K562 (cell line): ENCODE results near the gene G6PC1. TPM values are rescaled to one million over a fixed set of nuclear protein-coding genes. Genes with fewer than 3 reads are reported as not detected.

Experiments used
- ATAC-seq: fragments of 200-7000 bp; cut with Tn5 transposase; 3 replicates; pipeline ENCODE4 v1.9.1; 2020; ENCODE audit warnings: moderate library complexity
- BruUV-seq: library from RNA; stranded (reverse); fragments of 400-500 nt; replicated peaks from 2 replicates; lab custom pipeline; 2021; lab: Mats Ljungman, UMichigan
- CTCF ChIA-PET: fragments of 300-600 bp; formaldehyde crosslinking; extraction: SDS; loops from one replicate; lab custom pipeline; 2021; ENCODE audit warnings: low intra/inter-chr PET ratio; lab: Yijun Ruan, JAX
- POLR2A ChIA-PET: fragments of 300-600, 350-650 bp; sonication (Branson Sonifier 250); formaldehyde crosslinking; extraction: SDS; loops from one replicate; lab custom pipeline; 2021; ENCODE audit warnings: antibody characterized with exemption, inconsistent platforms; lab: Yijun Ruan, JAX
- DNase-seq, 4 experiments: peaks; one replicate each; pipeline versions ENCODE4 v3.0.0 to v3.0.0-alpha.2; 2011 to 2018; ENCODE audit warnings: low spot score in 3 of 4, mixed read lengths in 3 of 4; ENCODE audit errors: extremely low read depth in 1 of 4
- FAIRE-seq: peaks from 2 replicates; lab custom pipeline; 2011; peaks lifted over from hg19 to GRCh38; lab: Jason Lieb, UNC
- H2AFZ ChIP-seq: 2 replicates; pipeline ENCODE4 v1.6.0; 2011; ENCODE audit warnings: low read depth, low read length, control low read depth, inconsistent platforms
- H3K27ac ChIP-seq: fragments of 200-600 bp; 3 replicates; pipeline ENCODE4 v1.8.0; 2011; ENCODE audit warnings: low read depth, mild to moderate bottlenecking, control low read depth, inconsistent platforms, low read length, moderate library complexity, mixed read lengths; ENCODE audit errors: extremely low read depth
- H3K27me3 ChIP-seq, 2 experiments: fragments of 300-600 bp in 1 of 2; 2 replicates in 1 of 2; 3 replicates in 1 of 2; pipeline versions ENCODE4 v1.6.0 to v1.8.0; 2011; ENCODE audit warnings: inconsistent platforms in 2 of 2, low read length in 2 of 2, mild to moderate bottlenecking in 1 of 2, mixed read lengths in 1 of 2, moderate library complexity in 1 of 2; ENCODE audit not compliant: control insufficient read depth in 2 of 2, insufficient read depth in 2 of 2
- H3K36me3 ChIP-seq: fragments of 300-600 bp; 3 replicates; pipeline ENCODE4 v1.8.0; 2011; ENCODE audit warnings: mild to moderate bottlenecking, low read length, inconsistent platforms; ENCODE audit not compliant: control insufficient read depth, insufficient read depth
- H3K4me1 ChIP-seq, 2 experiments: fragments of 200-600 bp in 1 of 2; replicated peaks in 1 of 2; 2 replicates in 1 of 2; 3 replicates in 1 of 2; pipeline versions ENCODE4 v1.5.1 to v1.8.0; 2011; ENCODE audit warnings: inconsistent platforms in 2 of 2, low read length in 2 of 2, mild to moderate bottlenecking in 1 of 2, mixed read lengths in 1 of 2, moderate library complexity in 1 of 2; ENCODE audit not compliant: control insufficient read depth in 2 of 2, insufficient read depth in 2 of 2
- H3K4me2 ChIP-seq: 2 replicates; pipeline ENCODE4 v1.6.1; 2011; ENCODE audit warnings: low read length, control low read depth, inconsistent platforms, mixed read lengths; ENCODE audit not compliant: insufficient read depth
- H3K4me3 ChIP-seq: fragments of 200-600 bp; sonication (generic), shearing (Covaris generic); 2 replicates; pipeline ENCODE4 v1.5.1; 2016; ENCODE audit warnings: control low read depth, inconsistent platforms
- H3K79me2 ChIP-seq: fragments of 200-600 bp; 3 replicates; pipeline ENCODE4 v1.8.0; 2011; ENCODE audit warnings: low read length, inconsistent platforms; ENCODE audit not compliant: control insufficient read depth, insufficient read depth
- H3K9ac ChIP-seq, 2 experiments: 2 replicates each; pipeline versions ENCODE4 v1.6.0 to v1.6.1; 2011; ENCODE audit warnings: low read depth in 2 of 2, low read length in 2 of 2, control low read depth in 1 of 2, inconsistent platforms in 1 of 2, mild to moderate bottlenecking in 1 of 2, mixed read lengths in 1 of 2; ENCODE audit not compliant: insufficient read depth in 1 of 2
- H3K9me1 ChIP-seq: one replicate; pipeline ENCODE4 v1.6.0; 2011; ENCODE audit warnings: inconsistent platforms, mild to moderate bottlenecking, low read length, moderate library complexity; ENCODE audit not compliant: control insufficient read depth, insufficient read depth
- H3K9me3 ChIP-seq: replicated peaks from 2 replicates; pipeline ENCODE4 v1.5.1; 2011; ENCODE audit warnings: low read depth, low read length, inconsistent platforms; ENCODE audit not compliant: control insufficient read depth, insufficient read depth
- H4K20me1 ChIP-seq: replicated peaks from 2 replicates; pipeline ENCODE4 v1.6.1; 2011; ENCODE audit warnings: low read length, inconsistent platforms, mixed read lengths; ENCODE audit not compliant: control insufficient read depth, insufficient read depth
- BCOR ChIP-seq: fragments of 450-650 bp; IDR thresholded peaks from 2 replicates; pipeline ENCODE4 v1.6.1; 2016
- CBX3 ChIP-seq, 2 experiments: IDR thresholded peaks; 1 replicate in 1 of 2; 2 replicates in 1 of 2; pipeline ENCODE4 v1.6.1; 2012; ENCODE audit warnings: inconsistent platforms in 2 of 2, low read length in 2 of 2, borderline replicate concordance in 1 of 2, control low read depth in 1 of 2
- ETV6 ChIP-seq, 3 experiments: fragments of 150-350 bp in 1 of 3; sonication (generic) in 1 of 3; formaldehyde crosslinking in 1 of 3; IDR thresholded peaks; 2 replicates each; pipeline versions ENCODE4 v1.6.1 to v1.8.0; 2014 to 2022; ENCODE audit warnings: borderline replicate concordance in 2 of 3, low read depth in 2 of 3, antibody characterized with exemption in 1 of 3, low read length in 1 of 3, mild to moderate bottlenecking in 1 of 3, missing genetic modification reagents in 1 of 3
- HDAC8 ChIP-seq: fragments of 450-650 bp; IDR thresholded peaks from 2 replicates; pipeline ENCODE4 v1.6.1; 2016; ENCODE audit warnings: mild to moderate bottlenecking, missing genetic modification characterization, moderate library complexity, missing compliant biosample characterization
- KLF13 ChIP-seq: fragments of 450-650 bp; IDR thresholded peaks from 2 replicates; pipeline ENCODE4 v1.6.1; 2016; ENCODE audit warnings: missing genetic modification characterization, low read depth, mild to moderate bottlenecking, missing compliant biosample characterization, moderate library complexity, borderline replicate concordance
- POLR2AphosphoS5 ChIP-seq: IDR thresholded peaks from 2 replicates; pipeline ENCODE4 v1.6.1; 2011; ENCODE audit warnings: mild to moderate bottlenecking, low read depth, low read length, moderate library complexity; ENCODE audit not compliant: control insufficient read depth, insufficient read depth
- STAT6 ChIP-seq: sonication (generic); formaldehyde crosslinking; IDR thresholded peaks from 2 replicates; pipeline ENCODE4 v1.8.1; 2023; ENCODE audit warnings: mild to moderate bottlenecking, missing genetic modification reagents
- TFAM ChIP-seq: fragments of 250-450 bp; sonication (Bioruptor Pico); conservative IDR thresholded peaks from 2 replicates; pipeline ENCODE4 v1.5.0; 2021; ENCODE audit warnings: mild to moderate bottlenecking, moderate library complexity
- ZNF184 ChIP-seq: sonication (generic); formaldehyde crosslinking; IDR thresholded peaks from 2 replicates; pipeline ENCODE4 v1.5.0; 2020; ENCODE audit warnings: missing genetic modification reagents
- ZNF316 ChIP-seq: fragments of 450-650 bp; IDR thresholded peaks from 2 replicates; pipeline ENCODE4 v1.6.1; 2016
- ZNF77 ChIP-seq: fragments of 250-450 bp; sonication (Bioruptor Pico); IDR thresholded peaks from 2 replicates; pipeline ENCODE4 v1.5.0; 2020
- ZNF778 ChIP-seq: fragments of 450-650 bp; formaldehyde crosslinking; IDR thresholded peaks from 2 replicates; pipeline ENCODE4 v1.4.0; 2020; ENCODE audit warnings: mild to moderate bottlenecking, moderate library complexity
- ZSCAN29 ChIP-seq: fragments of 450-650 bp; IDR thresholded peaks from 2 replicates; pipeline ENCODE4 v1.6.1; 2017
- WGBS: fragments of 100-300 bp; shearing (Covaris generic); methylation state at CpG from one replicate; pipeline ENCODE4 v1.1.6; 2016; ENCODE audit warnings: low coverage, mixed read lengths; ENCODE audit not compliant: insufficient coverage; ENCODE audit errors: missing lambda C conversion rate; 5-methylcytosine and 5-hydroxymethylcytosine counted together
- in situ Hi-C: fragments of 300-500 bp; cut with MboI; formaldehyde crosslinking; loops from 4 replicates; pipeline ENCODE4 v1.15.0; 2018; ENCODE audit warnings: inconsistent platforms, mixed read lengths
- intact Hi-C: fragments of 100-400 bp; cut with micrococcal nuclease; formaldehyde crosslinking; loops from 2 replicates; pipeline ENCODE4 v1.14.2; 2022
- polyA plus RNA-seq, 8 experiments: library from polyadenylated mRNA; depleted of rRNA in 4 of 8; stranded (reverse) in 5 of 8; unstranded in 3 of 8; fragments of >200 nt; fragmentation: Nextera tagmentation in 2 of 8; fragmentation: Illumina TruSeq in 1 of 8; extraction: Ambion mirVana in 2 of 8; extraction: Trizol in 1 of 8; gene quantifications; 2 replicates each; pipeline versions ENCODE4 v1.2.1 to v1.2.3, GENCODE V29; 2011 to 2014; ENCODE audit warnings: inconsistent platforms in 1 of 8, missing spikeins in 1 of 8
- total RNA-seq, 7 experiments: library from RNA; depleted of rRNA in 6 of 7; stranded (reverse); fragments of >200 nt in 6 of 7; fragmentation: Illumina TruSeq in 2 of 7; extraction: Trizol in 2 of 7; gene quantifications; 2 replicates each; pipeline versions ENCODE4 v1.2.1 to v1.2.3, GENCODE V29; 2011 to 2021; ENCODE audit warnings: low replicate concordance in 1 of 7
- TF ChIP-seq, protein P1 (sequence below): fragments of 200-800 bp; sonication (Bioruptor generic); IDR thresholded peaks from 2 replicates; pipeline ENCODE4 v1.6.1; 2016; ENCODE audit warnings: missing genetic modification characterization, missing compliant biosample characterization

G6PC1 gene
- total and polyA plus RNA-seq, 9 of the 15 experiments (the other 6 are each of a cell fraction or from before 2014, with no cell fraction given): not detected

GRCh38 chr17:42853968-42854790, 46.4 kb upstream of the G6PC1 start:
- CTCF ChIA-PET: no interaction called here
- Histone ChIP-seq H3K4me3 (no peak overlapping the region), H2AFZ (no peak overlapping the region), H3K36me3 (no peaks in the 10 kb centered on the region), H3K9me1 (no peaks in the 10 kb centered on the region), H3K4me2 (no peak overlapping the region), H4K20me1 (no peaks in the 10 kb centered on the region), H3K9me3 (no peaks in the 10 kb centered on the region), H3K27me3 (0 out of 5 replicates have a peak, but pooled peaks cover 0 to 3% of the 10 kb centered on the region in 2 experiments), H3K27ac (no peak overlapping the region), H3K79me2 (no peaks in the 10 kb centered on the region), H3K9ac (no peak overlapping the region), H3K4me1 (peaks cover 3 to 4% of the 10 kb centered on the region in 2 experiments; a peak in 2 of 5 replicates)
- ATAC-seq (no peak), FAIRE-seq (no peak), DNase-seq (no peak)
- BruUV-seq: no TSS peak
- POLR2A ChIA-PET: interaction anchor here (0.6 to 1.4 kb wide), 2 partner anchors 12 to 158 kb away, joined by 3 to 6 read pairs; no protein-coding TSS in a partner anchor
- 40% methylated on average over 15 of the region's 15 CpGs for WGBS
- in situ Hi-C loops: no loop called here
- intact Hi-C loops: no loop called here
- TF ChIP-seq TFAM (CRISPR knock-in tag) (no peak), ETV6 (IDR thresholded peaks at IDR 0.05; ENCODE audit: borderline replicate concordance in 1 of 2, low read depth in 2 of 2, low read length in 1 of 2) (no peak), ETV6 (CRISPR knock-in tag; IDR thresholded peaks at IDR 0.05; ENCODE audit: borderline replicate concordance) (no peak), ZNF778 (no peak), ZNF184 (CRISPR knock-in tag) (no peak), POLR2AphosphoS5 (no peak), CBX3 (IDR thresholded peaks at IDR 0.05; ENCODE audit: borderline replicate concordance in 1 of 2, low read length in 2 of 2) (no peak), ZSCAN29 (no peak), HDAC8 (tag) (no peak), BCOR (no peak), KLF13 (tag) (no peak), ZNF316 (no peak), ZNF77 (no peak), STAT6 (CRISPR knock-in tag) (no peak)
- TF ChIP-seq, protein P1, sequence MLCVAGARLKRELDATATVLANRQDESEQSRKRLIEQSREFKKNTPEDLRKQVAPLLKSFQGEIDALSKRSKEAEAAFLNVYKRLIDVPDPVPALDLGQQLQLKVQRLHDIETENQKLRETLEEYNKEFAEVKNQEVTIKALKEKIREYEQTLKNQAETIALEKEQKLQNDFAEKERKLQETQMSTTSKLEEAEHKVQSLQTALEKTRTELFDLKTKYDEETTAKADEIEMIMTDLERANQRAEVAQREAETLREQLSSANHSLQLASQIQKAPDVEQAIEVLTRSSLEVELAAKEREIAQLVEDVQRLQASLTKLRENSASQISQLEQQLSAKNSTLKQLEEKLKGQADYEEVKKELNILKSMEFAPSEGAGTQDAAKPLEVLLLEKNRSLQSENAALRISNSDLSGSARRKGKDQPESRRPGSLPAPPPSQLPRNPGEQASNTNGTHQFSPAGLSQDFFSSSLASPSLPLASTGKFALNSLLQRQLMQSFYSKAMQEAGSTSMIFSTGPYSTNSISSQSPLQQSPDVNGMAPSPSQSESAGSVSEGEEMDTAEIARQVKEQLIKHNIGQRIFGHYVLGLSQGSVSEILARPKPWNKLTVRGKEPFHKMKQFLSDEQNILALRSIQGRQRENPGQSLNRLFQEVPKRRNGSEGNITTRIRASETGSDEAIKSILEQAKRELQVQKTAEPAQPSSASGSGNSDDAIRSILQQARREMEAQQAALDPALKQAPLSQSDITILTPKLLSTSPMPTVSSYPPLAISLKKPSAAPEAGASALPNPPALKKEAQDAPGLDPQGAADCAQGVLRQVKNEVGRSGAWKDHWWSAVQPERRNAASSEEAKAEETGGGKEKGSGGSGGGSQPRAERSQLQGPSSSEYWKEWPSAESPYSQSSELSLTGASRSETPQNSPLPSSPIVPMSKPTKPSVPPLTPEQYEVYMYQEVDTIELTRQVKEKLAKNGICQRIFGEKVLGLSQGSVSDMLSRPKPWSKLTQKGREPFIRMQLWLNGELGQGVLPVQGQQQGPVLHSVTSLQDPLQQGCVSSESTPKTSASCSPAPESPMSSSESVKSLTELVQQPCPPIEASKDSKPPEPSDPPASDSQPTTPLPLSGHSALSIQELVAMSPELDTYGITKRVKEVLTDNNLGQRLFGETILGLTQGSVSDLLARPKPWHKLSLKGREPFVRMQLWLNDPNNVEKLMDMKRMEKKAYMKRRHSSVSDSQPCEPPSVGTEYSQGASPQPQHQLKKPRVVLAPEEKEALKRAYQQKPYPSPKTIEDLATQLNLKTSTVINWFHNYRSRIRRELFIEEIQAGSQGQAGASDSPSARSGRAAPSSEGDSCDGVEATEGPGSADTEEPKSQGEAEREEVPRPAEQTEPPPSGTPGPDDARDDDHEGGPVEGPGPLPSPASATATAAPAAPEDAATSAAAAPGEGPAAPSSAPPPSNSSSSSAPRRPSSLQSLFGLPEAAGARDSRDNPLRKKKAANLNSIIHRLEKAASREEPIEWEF: no peak
